Activated B cell treated with CpG ODN at 0.5 μM for 24 hours (primary cell): ENCODE data around the gene CAMTA2. TPM values are rescaled to one million over a fixed set of nuclear protein-coding genes. Genes with fewer than 3 reads are reported as not detected.
"Not testable (repeated sequence)": the region's sequence is repeated elsewhere in the genome, so short reads cannot be mapped to it uniquely, and the experiment has no call there.

ENCODE experiments used
- ATAC-seq: fragments of 200-7000 bp; cut with Tn5 transposase; one replicate; pipeline ENCODE4 v1.10.0; 2021; ENCODE audit warnings: low read depth, mild to moderate bottlenecking, moderate library complexity
- CTCF ChIA-PET: fragments of 350-600 bp; sonication (Branson Sonifier 250); formaldehyde crosslinking; loops from one replicate; lab custom pipeline; 2021; ENCODE audit warnings: antibody characterized with exemption; lab: Charles Lee
- POLR2A ChIA-PET: fragments of 350-600 bp; sonication (Branson Sonifier 250); formaldehyde crosslinking; loops from one replicate; lab custom pipeline; 2021; ENCODE audit warnings: antibody characterized with exemption; lab: Charles Lee
- DNase-seq: peaks from one replicate; pipeline ENCODE4 v3.0.0; 2022
- H3K27ac Mint-ChIP-seq: one replicate; pipeline ENCODE4 v1.8.0; 2020; ENCODE audit warnings: mixed read lengths
- H3K27me3 Mint-ChIP-seq: one replicate; pipeline ENCODE4 v1.8.0; 2021; ENCODE audit warnings: mixed read lengths
- H3K36me3 Mint-ChIP-seq: one replicate; pipeline ENCODE4 v1.8.0; 2021; ENCODE audit warnings: low read depth, mixed read lengths
- H3K4me1 Mint-ChIP-seq: one replicate; pipeline ENCODE4 v1.8.0; 2021; ENCODE audit warnings: mixed read lengths
- H3K4me3 Mint-ChIP-seq: one replicate; pipeline ENCODE4 v1.8.0; 2020; ENCODE audit warnings: mild to moderate bottlenecking, mixed read lengths
- H3K9me3 Mint-ChIP-seq: one replicate; pipeline ENCODE4 v1.8.0; 2020; ENCODE audit warnings: mixed read lengths
- intact Hi-C: fragments of 100-400 bp; cut with micrococcal nuclease; formaldehyde crosslinking; loops from one replicate; pipeline ENCODE4 v1.15.1; 2024
- total RNA-seq: library from RNA; stranded (reverse); gene quantifications from 2 replicates; pipeline ENCODE4 v1.2.3, GENCODE V29; 2022
- TF ChIP-seq, protein P1 (sequence below): fragments of 200-600 bp; IDR thresholded peaks from one replicate; pipeline ENCODE4 v1.8.0; 2022; ENCODE audit warnings: antibody characterized with exemption, mild to moderate bottlenecking

The CAMTA2 gene
- total RNA-seq, 1 donor from 2014 or later: 57.9 TPM

DNA sequence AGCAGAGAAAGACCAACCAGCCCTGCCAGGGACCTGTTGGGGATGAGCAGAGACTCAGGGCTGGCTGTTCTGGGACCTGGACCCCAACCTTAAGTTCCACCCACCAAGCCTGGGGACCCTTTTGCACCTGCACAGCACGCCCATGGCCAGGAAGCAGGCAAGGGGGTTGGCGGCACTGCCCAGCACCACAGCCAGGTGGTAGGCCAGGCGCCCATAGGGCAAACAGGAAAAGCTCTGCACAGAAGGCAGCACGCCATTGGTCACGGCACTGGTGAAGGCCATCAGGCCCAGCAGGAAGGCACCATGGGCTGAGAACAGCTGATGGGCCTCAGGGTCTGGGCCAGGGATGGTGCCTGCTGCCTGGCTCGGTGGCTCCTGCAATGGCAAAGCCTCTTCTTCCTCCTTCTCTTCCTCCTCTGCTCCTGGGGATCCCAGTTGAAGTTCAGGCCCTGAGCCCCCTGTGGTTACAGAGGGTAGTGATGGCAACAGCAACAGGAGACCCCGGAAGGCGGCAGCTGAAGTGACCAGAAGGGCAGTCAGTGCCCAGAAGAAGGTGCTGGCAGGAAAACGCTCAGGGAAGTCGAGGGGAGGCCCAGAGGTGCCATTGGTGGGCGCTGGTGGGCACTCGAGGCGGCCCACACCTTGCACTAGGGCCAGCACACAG is 46.0 kb upstream of the CAMTA2 start:
- ATAC-seq (no peak), DNase-seq (no peak)
- no peaks in the 10 kb centered on the region for H3K9me3 Mint-ChIP-seq
- no peak overlapping the region for H3K4me3 Mint-ChIP-seq
- TF ChIP-seq, protein P1, sequence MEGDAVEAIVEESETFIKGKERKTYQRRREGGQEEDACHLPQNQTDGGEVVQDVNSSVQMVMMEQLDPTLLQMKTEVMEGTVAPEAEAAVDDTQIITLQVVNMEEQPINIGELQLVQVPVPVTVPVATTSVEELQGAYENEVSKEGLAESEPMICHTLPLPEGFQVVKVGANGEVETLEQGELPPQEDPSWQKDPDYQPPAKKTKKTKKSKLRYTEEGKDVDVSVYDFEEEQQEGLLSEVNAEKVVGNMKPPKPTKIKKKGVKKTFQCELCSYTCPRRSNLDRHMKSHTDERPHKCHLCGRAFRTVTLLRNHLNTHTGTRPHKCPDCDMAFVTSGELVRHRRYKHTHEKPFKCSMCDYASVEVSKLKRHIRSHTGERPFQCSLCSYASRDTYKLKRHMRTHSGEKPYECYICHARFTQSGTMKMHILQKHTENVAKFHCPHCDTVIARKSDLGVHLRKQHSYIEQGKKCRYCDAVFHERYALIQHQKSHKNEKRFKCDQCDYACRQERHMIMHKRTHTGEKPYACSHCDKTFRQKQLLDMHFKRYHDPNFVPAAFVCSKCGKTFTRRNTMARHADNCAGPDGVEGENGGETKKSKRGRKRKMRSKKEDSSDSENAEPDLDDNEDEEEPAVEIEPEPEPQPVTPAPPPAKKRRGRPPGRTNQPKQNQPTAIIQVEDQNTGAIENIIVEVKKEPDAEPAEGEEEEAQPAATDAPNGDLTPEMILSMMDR: no peak
- intact Hi-C loops: loop anchor here (5.0 kb wide), 2 partner anchors 79 to 204 kb away; partner anchors contain the start of gene ZNF232
- CTCF ChIA-PET: interaction anchor here (1.3 to 3.6 kb wide), 2 partner anchors 16 to 28 kb away, joined by 3 to 13 read pairs; no protein-coding TSS in a partner anchor
- H3K27me3 Mint-ChIP-seq: peaks cover 10% of the 10 kb centered on the region
- peaks cover 14% of the 10 kb centered on the region for H3K4me1 Mint-ChIP-seq
- H3K27ac Mint-ChIP-seq: no peak overlapping the region
- POLR2A ChIA-PET: no interaction called here
- no peaks in the 10 kb centered on the region for H3K36me3 Mint-ChIP-seq

DNA sequence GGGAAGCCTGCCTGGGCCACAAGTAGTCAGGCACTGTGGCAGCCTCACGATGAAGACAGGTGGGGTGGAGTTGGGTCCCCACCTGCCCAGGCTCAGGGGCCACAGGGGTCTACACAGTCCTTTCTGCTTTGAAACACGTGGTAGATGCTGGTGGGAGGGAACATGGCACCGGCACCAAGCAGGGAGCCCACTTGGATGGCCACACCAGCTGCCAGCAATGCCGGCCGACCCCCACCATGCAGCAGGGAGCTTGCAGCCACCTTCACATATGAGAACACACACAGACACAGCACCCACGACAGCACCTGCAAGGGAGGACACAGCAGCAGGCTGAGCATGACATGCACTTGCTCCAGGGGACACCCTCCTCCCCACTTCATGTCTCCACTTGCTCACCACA is 45.4 kb upstream of the CAMTA2 start:
- H3K36me3 Mint-ChIP-seq: no peaks in the 10 kb centered on the region
- ATAC-seq (no peak), DNase-seq (no peak)
- no peak overlapping the region for H3K27ac Mint-ChIP-seq
- peaks cover 10% of the 10 kb centered on the region for H3K27me3 Mint-ChIP-seq
- peaks cover 14% of the 10 kb centered on the region for H3K4me1 Mint-ChIP-seq
- TF ChIP-seq, protein P1: no peak
- no peak overlapping the region for H3K4me3 Mint-ChIP-seq
- ChIA-PET CTCF (no interaction called here), POLR2A (interaction anchor here (2.1 kb wide), 1 partner anchor 85 kb away, joined by 8 read pairs; the partner anchor contains the start of gene PFN1)
- H3K9me3 Mint-ChIP-seq: no peaks in the 10 kb centered on the region
- intact Hi-C loops: loop anchor here (5.0 kb wide), 2 partner anchors 79 to 204 kb away; partner anchors contain the start of gene ZNF232

DNA sequence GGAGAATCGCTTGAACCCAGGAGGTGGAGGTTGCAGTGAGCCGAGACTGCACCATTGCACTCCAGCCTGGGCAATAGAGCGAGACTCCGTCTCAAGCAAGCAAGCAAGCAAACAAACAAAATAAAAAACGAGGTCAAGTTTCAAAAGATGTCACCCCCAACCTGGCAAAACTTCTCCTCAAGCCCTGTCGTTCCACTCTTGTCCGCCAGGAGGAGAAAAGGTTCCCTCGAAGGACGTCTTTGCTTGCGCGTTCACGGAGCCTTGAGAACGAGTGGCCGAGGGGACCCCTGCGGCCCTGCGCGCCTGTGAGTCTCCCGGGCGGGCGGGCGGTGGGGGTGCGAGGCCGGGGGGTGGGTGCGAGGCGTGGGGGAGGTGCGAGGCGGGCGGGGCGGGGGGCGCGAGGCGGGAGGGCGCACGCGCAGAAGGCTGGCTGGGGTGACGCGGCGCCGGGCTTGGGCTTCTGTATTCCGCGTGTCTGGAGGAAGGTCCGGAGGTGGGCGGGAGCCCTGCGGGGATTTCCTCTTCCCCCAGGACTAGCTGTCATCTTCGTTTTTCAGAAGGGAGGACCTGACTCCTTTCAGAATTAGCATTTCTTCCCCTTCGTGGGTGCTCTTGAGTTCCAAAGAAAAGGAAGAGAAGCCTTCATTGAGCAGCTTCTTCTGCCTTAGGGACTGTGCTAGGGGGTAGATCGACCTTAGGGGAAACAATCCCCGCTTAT is 44.0 kb upstream of the CAMTA2 start:
- ATAC-seq: peak; percentile 87

DNA sequence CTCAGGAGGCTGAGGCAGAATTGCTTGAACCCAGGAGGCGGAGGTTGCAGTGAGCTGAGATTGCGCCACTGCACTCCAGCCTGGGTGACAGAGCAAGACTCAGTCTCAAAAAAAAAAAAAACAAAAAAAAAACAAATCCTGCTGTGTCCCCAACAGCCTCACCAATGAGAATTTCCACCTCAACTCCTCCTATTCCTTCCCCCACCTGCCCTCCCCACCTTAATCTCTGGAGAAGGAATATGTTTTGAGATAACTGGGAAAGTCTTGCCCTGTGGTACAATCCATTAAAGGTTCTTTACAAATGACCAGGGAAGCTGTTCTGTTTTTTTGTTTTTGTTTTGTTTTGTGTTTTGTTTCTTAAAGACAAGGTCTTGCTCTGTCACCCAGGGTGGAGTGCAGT is 42.7 kb upstream of the CAMTA2 start:
- not testable (repeated sequence) for ATAC-seq, H3K36me3 Mint-ChIP-seq, DNase-seq, H3K4me3 Mint-ChIP-seq, H3K27ac Mint-ChIP-seq, H3K9me3 Mint-ChIP-seq, H3K27me3 Mint-ChIP-seq
- ChIA-PET POLR2A (interaction anchor here (0.6 to 2.2 kb wide), 5 partner anchors 19 to 110 kb away, joined by 4 to 9 read pairs (median 4); partner anchors contain the start of genes INCA1, KIF1C and ZFP3), CTCF (interaction anchor here (0.8 to 6.5 kb wide), 3 partner anchors 22 to 121 kb away, joined by 3 to 58 read pairs (median 4); no protein-coding TSS in a partner anchor)
- peaks cover 14% of the 10 kb centered on the region for H3K4me1 Mint-ChIP-seq
- intact Hi-C loops: loop anchor here (2.0 to 5.0 kb wide), 4 partner anchors 17 to 207 kb away; partner anchors contain the start of genes CAMTA2 and ZNF232

More for the DNA sequence above, 44.0 kb upstream of the CAMTA2 start:
- Mint-ChIP-seq H3K9me3 (no peaks in the 10 kb centered on the region), H3K4me3 (peak overlapping the region; percentile 82), H3K27ac (peak overlapping the region; percentile 71), H3K4me1 (peaks cover 14% of the 10 kb centered on the region), H3K27me3 (peaks cover 7% of the 10 kb centered on the region), H3K36me3 (no peaks in the 10 kb centered on the region)
- peak; percentile 75 for DNase-seq
- ChIA-PET POLR2A (interaction anchor here (1.0 to 2.2 kb wide), 8 partner anchors 15 to 83 kb away, joined by 3 to 9 read pairs (median 5); partner anchors contain the start of genes INCA1, KIF1C, PFN1 and SPAG7), CTCF (interaction anchor here (0.6 to 6.5 kb wide), 8 partner anchors 12 to 408 kb away, joined by 3 to 58 read pairs (median 3); partner anchors contain the start of genes C1QBP and ZFP3)
- intact Hi-C loops: loop anchor here (1.0 to 5.0 kb wide), 9 partner anchors 12 to 206 kb away; partner anchors contain the start of genes CAMTA2, INCA1, KIF1C and ZFP3
- TF ChIP-seq, protein P1: peak; percentile 47

DNA sequence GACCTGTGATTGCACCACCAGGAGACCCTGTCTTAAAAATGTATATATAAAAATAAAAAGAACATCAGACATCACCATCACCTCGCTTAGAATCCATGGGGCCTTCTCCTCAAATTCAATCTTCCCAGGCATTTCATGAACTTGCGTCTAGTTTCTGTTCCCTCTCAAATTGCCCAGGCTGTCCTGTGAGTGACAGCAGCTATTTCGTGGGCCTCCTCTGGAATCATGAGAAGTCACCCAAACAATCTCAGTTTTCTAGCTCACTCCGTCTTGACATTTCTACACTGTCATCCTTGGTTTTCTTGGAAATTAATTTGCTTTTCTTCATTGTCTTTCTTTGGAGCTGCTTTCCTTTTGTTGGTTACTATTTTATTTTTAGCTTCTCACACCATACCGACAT is 40.4 kb upstream of the CAMTA2 start:
- Mint-ChIP-seq H3K9me3 (no peaks in the 10 kb centered on the region), H3K4me1 (peaks cover 14% of the 10 kb centered on the region), H3K36me3 (peaks cover 8% of the 10 kb centered on the region), H3K27ac (no peak overlapping the region), H3K27me3 (no peaks in the 10 kb centered on the region), H3K4me3 (no peak overlapping the region)
- DNase-seq: no peak
- intact Hi-C loops: no loop called here
- ChIA-PET CTCF (interaction anchor here (6.5 kb wide), 1 partner anchor 34 kb away, joined by 58 read pairs; no protein-coding TSS in a partner anchor), POLR2A (interaction anchor here (0.7 to 1.6 kb wide), 5 partner anchors 11 to 893 kb away, joined by 4 to 8 read pairs (median 6); no protein-coding TSS in a partner anchor)
- TF ChIP-seq, protein P1: no peak
- ATAC-seq: no peak
